Kidney epithelial cell (primary cell): ENCODE data around the gene COPRS. TPM values are rescaled to one million over a fixed set of nuclear protein-coding genes. Genes with fewer than 3 reads are reported as not detected.
A peak's percentile ranks its signal among the peaks of the same experiment; 100 is the strongest.

Experiments used
- DNase-seq: peaks from one replicate; pipeline ENCODE4 v3.0.0-alpha.2; 2010; ENCODE audit warnings: low read depth
- H3K27me3 ChIP-seq: 2 replicates; pipeline ENCODE4 v1.6.0; 2011; ENCODE audit warnings: low read length; ENCODE audit not compliant: control insufficient read depth, insufficient read depth
- H3K36me3 ChIP-seq: 2 replicates; pipeline ENCODE4 v1.5.1; 2011; ENCODE audit warnings: low read length; ENCODE audit not compliant: control insufficient read depth, insufficient read depth
- H3K4me3 ChIP-seq: 2 replicates; pipeline ENCODE4 v1.5.1; 2011; ENCODE audit warnings: low read depth, mild to moderate bottlenecking, control low read depth, low read length
- CTCF ChIP-seq: IDR thresholded peaks from 2 replicates; pipeline ENCODE4 v1.5.1; 2011; ENCODE audit warnings: mild to moderate bottlenecking, moderate library complexity, low read length, control low read depth, inconsistent platforms; ENCODE audit not compliant: insufficient read depth, poor library complexity, severe bottlenecking
- total RNA-seq: library from RNA; depleted of rRNA; stranded (reverse); fragments of >200 nt; gene quantifications from 2 replicates; pipeline ENCODE4 v1.2.3, GENCODE V29; 2015

The COPRS gene
- total RNA-seq, 1 donor from 2014 or later = 88.8 TPM

DNA sequence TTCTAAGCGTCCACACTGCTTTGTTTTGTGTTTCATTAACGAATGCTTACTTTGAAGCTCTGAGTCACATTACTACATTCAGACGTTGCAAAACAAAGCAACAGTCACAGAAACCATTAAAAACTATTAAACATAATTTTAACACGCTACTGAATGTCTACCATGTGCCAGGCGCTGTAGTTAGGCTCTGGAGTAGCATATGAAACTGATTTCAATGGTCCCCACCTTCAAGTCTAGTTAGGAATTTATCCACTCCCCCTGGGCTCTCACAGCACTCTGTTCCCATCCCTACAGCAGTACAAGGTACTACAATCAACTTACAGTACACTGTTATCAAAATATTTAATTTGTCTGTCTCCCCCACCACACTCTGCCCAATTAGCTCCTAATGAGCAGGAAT, 41.8 kb upstream of the COPRS start:
- Histone ChIP-seq H3K4me3 (peak overlapping the region; percentile 100), H3K36me3 (no peaks in the 10 kb centered on the region), H3K27me3 (no peaks in the 10 kb centered on the region)
- TF ChIP-seq CTCF = no peak
- no peak for DNase-seq

DNA sequence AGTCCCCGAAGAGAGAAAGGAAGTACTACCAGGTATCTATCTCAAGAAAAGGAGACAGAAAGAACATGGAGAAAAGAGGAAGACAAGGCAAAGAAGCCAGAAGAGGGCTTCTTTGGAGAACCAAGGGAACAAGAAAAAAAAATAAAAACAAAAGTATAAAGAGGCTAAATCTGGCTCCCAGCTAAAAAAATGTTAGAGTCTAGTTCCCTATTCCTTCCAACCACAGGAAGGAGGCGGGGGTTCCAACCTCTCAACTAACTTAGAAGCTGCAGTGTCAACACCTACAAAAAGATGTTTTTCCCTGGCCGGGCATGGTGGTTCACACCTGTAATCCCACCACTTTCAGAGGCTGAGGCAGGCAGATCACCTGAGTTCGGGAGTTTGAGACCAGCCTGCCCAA, 29.1 kb upstream of the COPRS start:
- Histone ChIP-seq H3K27me3 (no peaks in the 10 kb centered on the region), H3K36me3 (peaks cover 3% of the 10 kb centered on the region), H3K4me3 (no peak overlapping the region)
- DNase-seq = no peak
- no peak for TF ChIP-seq CTCF

DNA sequence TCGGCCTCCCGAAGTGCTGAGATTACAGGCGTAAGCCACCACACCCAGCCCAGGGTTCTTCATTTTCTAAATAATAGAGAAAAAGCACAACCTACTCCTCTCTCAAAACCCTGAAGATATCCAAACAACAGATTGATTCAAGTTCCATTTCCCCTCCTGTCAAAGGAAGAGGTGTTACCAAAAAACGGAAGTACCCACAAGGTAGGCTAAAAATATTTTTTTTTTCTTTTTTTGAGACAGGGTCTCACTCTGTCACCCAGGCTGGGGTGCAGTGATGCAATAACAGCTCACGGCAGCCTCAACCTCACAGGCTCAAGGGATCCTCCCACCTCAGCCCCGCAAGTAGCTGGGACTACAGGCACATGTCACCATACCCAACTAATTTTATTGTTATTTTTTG, 23.5 kb upstream of the COPRS start:
- no peak overlapping the region for H3K4me3 ChIP-seq
- peaks cover 3% of the 10 kb centered on the region for H3K36me3 ChIP-seq
- TF ChIP-seq CTCF = no peak
- H3K27me3 ChIP-seq = no peaks in the 10 kb centered on the region
- no peak for DNase-seq

GRCh38 chr17:31880311-31880710, 21.3 kb upstream of the COPRS start:
- DNase-seq = no peak
- TF ChIP-seq CTCF = no peak
- Histone ChIP-seq H3K4me3 (no peak overlapping the region), H3K27me3 (no peaks in the 10 kb centered on the region), H3K36me3 (peaks cover 1% of the 10 kb centered on the region)

DNA sequence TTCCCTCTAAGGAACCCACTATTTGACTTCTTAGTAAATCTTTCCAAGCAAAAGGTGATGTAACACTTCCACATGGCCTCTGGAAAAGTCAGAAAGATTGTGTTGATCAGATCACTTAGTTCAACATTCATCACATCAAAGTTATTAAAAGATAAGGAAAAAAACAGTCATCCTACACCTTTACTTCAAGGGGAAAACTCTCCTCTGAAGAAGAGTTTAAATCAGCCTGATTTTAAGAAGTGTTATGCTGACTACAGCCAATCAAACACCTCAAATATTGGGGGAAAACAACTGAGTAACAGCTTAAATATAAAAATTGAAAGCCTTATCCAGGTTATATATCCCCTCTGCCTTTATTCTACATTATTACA, 19.6 kb upstream of the COPRS start:
- no peak for TF ChIP-seq CTCF
- no peak for DNase-seq
- no peaks in the 10 kb centered on the region for H3K27me3 ChIP-seq
- no peak overlapping the region for H3K4me3 ChIP-seq
- peaks cover 1% of the 10 kb centered on the region for H3K36me3 ChIP-seq

- peaks cover 1% of the 10 kb centered on the region for H3K36me3 ChIP-seq
- no peak for TF ChIP-seq CTCF
- no peak for DNase-seq
- no peak overlapping the region for H3K4me3 ChIP-seq
- H3K27me3 ChIP-seq = no peaks in the 10 kb centered on the region
Measured at GRCh38 chr17:31877911-31878702, 19.1 kb upstream of the COPRS start.
